ENCODE results near the gene TNIK.
"Not testable (repeated sequence)": the region's sequence is repeated elsewhere in the genome, so short reads cannot be mapped to it uniquely, and the experiment has no call there.

TNIK gene

DNA sequence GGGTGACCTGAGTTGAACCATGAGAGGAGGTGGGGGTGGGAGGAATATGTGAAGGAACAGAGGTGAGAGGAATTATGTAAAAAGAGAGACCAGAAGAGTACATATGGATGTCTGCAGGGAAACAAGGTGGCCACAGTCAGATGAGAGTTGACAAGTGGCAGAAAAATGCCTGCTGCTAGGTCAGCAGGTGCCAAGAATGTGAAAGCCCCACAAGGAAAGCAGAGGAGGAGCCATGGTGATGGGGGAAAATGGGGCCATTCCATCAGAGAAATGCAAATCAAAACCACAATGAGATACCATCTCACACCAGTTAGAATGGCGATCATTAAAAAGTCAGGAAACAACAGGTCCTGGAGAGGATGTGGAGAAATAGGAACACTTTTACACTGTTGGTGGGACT, 156.2 kb downstream of the TNIK start:
- not testable (repeated sequence) for DNase-seq

DNA sequence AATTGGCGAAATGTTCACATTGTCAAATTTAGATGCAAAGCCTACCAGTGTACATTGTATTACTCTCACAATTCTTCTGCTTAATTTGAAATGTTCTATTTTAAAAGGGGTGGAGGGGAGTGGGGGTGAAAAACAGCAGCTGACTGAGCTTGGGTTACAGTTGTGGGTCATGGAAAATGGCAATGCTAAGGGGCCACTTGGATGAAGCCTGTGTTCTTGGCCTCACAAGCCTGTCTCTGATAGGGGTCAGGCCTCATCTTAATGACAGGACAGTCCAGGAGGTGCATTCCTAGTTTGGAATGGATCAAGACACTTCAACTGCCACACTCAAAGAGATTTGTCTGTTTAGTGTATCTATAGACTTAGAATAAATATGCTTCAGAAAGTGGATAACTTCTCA, 158.2 kb downstream of the TNIK start:
- DNase-seq, result no peak

GRCh38 chr3:171301002-171301401, 159.2 kb downstream of the TNIK start:
- no peak for DNase-seq

DNA sequence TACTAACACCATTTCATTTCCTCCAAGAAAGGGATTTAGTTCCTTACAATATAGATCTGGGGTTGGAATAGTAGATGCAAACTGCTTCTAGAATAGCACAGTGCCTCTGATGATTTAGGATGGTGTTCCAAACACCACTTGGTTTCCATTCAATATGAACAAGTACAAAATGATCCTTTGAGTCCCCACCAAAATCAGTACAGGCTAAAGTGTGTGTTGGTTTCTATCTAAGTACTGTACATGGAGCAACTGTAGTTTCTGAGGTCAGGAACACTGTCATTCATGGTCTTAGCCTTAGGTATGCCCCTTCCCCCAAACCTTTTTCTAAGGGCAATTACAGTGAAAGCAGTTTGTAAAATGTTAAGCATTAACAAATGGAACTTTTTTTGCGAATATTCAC, 162.3 kb downstream of the TNIK start:
- DNase-seq, result no peak

DNA sequence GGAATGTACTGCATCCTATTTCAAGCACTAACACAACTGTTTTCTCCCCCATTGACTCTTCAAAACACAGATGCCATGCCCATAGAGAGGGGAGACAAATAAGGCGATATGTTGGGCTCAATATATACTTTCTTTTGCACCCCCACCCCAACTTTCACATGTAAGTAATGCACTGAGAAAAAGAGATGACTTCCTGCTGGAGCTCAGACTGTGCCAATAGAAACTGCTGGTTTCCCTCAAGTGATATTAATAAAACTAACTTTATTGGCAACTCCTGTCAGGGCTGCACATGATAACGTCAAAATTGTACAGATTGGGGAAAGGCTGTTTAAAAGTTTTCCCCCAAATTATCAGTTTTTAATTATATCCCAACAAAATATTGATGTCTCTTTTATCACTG, 163.0 kb downstream of the TNIK start:
- no peak for DNase-seq

GRCh38 chr3:171295484-171296373, 164.5 kb downstream of the TNIK start:
- DNase-seq, result no peak

GRCh38 chr3:171293142-171293782, 166.9 kb downstream of the TNIK start:
- no peak for DNase-seq

DNA sequence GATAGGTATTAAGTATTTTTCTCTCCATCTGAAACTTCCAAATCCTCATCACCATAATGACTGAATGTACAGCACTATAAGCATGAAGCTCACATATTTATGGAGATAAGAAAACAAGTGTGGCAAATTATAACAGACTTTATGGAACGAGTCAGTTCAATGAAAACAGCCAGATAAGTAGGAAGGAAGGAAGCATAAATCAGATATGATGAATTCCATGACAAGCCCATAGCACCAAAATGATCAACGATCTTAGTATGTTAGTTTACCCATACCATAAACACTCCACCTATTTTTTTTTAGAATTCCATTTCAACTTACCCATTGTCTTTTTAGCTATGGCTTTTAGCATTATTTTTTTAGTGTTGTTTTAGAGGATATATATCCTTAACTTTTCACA, 169.5 kb downstream of the TNIK start:
- no peak for DNase-seq

- no peak for DNase-seq
Measured at GRCh38 chr3:171289291-171289690, 170.9 kb downstream of the TNIK start.

DNA sequence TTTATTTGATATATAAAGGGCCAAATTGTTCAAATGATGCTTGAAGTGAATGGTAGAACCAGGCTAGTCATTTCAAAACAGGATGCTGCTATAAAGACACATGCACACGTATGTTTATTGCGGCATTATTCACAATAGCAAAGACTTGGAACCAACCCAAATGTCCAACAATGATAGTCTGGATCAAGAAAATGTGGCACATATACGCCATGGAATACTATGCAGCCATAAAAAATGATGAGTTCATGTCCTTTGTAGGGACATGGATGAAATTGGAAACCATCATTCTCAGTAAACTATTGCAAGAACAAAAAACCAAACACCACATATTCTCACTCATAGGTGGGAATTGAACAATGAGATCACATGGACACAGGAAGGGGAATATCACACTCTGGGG, 172.4 kb downstream of the TNIK start:
- DNase-seq, result not testable (repeated sequence)

DNA sequence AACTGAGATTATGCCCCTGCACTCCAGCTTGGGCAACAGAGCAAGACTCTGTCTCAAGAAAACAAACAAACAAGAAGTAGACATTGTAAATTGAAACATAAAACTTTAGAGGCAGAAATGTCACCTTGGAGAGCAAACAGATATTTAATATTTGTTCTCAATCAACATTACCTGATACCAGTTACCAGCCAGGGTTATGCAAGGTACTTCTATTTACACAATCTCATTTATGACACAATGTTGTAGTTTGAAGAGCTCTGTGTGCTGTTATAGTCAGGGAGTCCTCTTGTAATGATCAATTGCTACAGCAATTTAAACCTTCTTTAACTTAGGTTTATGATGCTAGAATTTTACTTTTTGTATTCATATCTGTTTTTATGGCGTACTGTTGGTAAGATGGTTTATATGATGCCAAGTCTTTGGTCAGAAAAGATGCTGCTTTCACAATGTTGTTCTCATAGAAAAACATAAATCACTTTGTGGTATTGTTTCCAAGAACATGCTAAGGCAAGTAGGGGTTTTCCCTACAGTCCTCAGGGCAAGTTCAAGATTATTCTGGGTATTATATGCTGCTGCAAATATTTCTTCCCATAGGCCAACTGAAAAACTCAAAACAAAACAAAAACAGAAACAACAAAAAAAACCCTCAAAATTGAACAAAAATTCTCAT, 173.5 kb downstream of the TNIK start:
- DNase-seq, result no peak

DNA sequence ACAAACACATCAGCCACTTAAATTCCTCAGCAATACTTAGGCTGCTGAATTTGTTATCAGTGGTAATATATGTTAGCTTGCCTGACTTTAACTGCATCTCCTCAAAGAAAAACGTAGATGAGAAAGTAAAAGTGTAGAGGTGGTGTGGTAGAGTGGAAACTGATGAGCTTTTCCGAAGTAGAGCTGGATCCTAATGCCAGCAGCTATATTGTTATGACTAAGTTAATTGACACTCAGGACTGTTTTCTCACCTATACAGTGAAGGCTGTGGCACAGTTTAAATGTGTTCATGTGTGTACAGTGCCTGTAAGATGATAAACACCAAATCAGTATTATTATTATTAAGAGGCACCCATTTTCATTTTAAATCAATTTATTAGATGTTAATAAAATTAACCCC, 174.9 kb downstream of the TNIK start:
- no peak for DNase-seq

DNA sequence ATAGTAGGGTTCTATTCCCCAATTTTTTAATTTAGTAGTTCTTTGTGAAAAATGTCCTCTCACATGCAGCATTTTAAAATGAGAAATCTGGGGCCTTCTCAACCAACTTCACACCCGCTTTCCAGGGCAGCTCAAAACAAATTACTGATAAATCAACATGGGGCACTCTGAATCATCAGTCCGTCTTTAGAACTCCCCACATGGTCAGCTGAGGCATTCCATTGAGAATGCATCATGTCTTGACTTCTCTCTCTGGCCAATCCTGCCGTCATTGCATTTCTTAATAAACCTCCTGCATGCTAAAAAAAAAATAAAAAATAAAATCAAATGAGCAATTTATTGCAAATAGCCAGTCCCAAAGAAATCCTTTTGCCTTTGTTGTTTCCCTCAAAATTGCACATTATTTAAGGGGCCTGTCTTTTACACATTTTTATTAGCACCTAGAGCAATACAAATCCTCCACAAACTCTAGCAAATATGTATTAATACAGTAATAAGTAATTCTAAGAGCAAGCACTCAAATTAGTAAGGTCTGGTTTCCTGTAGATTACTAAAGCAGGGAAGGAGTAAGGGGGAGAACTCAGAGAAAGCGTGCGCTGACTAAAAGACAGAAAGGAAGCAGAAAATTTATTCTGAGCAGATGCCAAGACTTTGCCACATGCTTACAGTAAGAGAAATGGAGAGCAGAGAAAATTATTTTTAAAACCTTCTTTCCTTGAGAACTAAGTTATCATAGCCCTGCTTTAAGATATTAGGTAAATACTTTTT, 175.7 kb downstream of the TNIK start:
- no peak for DNase-seq

DNA sequence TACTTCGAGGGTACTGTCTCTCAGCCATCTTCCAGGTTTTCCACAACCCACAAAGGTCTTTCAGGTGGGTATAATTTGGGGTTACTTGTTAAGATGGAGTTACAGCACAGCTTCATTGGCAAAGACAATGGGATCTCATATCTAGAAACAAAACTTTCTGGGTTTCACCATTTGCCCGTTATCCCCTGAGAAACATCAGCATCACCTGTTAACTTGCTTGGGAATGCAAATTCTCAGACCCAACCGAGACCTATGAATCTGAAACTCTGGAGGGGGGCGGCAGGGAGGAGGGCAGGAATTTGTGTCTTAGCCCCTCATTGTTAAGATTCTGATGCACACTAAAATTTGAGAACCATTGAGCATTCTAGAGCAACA, 176.4 kb downstream of the TNIK start:
- no peak for DNase-seq

DNA sequence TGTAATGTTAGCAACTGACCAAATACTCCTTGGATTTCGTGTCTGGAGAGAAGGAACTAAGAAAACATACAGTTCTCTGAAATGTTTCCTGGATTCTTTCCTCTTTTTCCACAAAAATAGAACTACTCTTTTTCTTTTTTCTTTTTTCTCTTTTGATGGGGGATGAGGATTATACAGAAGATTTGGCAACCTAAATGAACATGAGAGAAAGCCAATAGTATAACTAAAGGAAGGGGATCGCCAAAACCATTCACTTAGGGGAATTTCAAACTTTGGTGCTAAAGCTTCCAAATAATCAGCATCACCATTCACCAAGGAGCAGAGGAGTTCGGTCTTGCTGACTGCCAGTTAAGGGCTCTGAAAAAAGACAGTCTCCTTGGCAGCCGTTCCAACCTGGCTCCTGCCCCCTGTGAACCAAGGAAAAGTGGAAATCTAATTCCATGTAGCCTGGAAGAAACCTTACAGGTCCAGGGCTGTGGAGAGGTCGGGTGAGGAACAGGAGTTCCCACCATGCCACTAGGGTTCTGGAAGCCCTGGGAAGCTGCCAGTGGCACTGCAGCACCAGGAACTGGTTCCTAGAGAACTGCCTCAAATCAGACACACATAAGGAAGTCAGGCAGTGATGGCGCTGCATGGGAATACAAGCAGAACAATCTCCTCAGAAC, 176.9 kb downstream of the TNIK start:
- DNase-seq, result no peak

DNA sequence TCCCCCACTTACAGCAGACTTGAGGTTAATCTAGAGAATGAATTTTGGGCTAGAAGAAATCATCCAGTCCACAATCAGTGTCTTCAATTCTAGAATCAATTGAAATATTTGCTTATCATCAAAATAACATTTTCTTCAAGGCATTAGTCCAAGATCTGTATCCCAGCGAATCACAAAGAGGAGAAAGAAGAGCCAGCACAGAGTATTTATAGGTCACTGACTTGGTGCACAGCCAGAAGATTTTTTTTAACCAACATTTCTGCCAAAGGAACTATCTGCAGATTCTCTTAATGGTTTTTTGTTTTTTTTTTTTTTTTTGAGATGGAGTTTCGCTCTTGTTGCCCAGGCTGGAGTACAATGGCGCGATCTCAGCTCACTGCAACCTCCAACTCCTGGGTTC, 178.2 kb downstream of the TNIK start:
- no peak for DNase-seq

DNA sequence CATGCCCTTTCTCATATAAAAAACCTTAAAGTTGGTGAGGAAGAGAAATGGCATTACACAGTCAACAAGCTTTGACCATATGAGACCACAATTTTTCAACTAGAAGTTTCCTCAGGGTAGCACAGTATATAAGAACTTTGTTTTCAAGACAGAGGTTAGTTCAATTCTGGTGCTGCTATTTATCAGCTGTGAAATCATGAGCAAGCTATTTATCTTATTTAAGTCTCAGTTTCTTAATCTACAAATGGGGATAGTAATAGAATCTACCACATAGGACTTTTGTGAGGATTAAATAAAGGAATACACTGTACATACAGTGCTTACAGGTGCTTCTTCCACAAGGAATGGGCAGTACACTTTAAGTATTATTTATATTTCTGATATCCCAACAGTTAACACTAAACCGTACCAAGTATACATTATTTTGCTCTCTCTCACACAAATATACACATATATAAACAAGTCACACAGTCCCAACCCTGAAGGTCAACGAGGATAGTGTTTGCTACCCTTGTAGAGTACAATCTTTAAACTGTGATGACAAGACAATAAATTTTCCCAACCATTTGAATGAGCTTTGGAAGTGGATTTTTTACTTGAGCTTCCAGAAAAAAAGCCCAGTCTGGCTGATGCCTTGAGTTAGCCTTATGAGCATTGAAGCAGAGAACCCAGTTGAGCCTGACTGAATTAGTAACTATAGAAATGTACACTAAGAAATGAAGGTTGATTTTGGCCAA, 178.8 kb downstream of the TNIK start:
- no peak for DNase-seq

DNA sequence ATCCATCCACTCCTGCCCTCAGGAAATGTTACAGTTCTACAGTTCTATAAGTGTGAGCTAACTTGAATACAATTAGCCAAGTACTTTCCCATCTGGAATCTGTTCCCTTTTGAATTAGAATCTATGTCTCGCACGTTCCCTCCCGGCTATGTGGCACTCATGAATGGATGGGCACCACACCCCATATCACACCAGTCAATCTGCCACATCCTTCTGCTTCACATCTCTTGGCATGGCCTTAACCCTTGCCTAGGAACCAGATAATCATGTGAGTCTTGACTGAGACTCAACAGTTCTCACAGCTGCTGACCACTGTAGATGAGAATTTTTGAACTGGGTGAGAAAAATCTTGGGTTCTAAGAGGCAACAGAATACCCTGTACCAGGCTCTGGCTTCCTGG, 180.2 kb downstream of the TNIK start:
- no peak for DNase-seq

GRCh38 chr3:171278299-171278590, 182.0 kb downstream of the TNIK start:
- DNase-seq, result no peak

GRCh38 chr3:171277456-171278298, 182.5 kb downstream of the TNIK start:
- no peak for DNase-seq

- no peak for DNase-seq
Measured at GRCh38 chr3:171276923-171277322, 183.3 kb downstream of the TNIK start.

All from NCI-H1930 (cell line).